Peyer's patch (tissue), 4 donors: ENCODE measurements around the gene XPNPEP1.

Experiments
- POLR2A ChIP-seq, 2 donors: fragments of 450-650 bp; IDR thresholded peaks; one replicate each; pipeline ENCODE4 v1.5.1; 2017; ENCODE audit warnings: antibody characterized with exemption in 2 of 2, mild to moderate bottlenecking in 2 of 2, moderate library complexity in 2 of 2
- TF ChIP-seq, protein P1 (sequence below), 6 experiments: fragments of 450-650 bp in 4 of 6; fragments of 200-600 bp in 2 of 6; sonication (generic) in 1 of 6; IDR thresholded peaks; one replicate each; pipeline ENCODE4 v1.5.1; 2017 to 2019; ENCODE audit warnings: antibody characterized with exemption in 6 of 6, mild to moderate bottlenecking in 3 of 6, moderate library complexity in 1 of 6

- TF ChIP-seq, protein P1, sequence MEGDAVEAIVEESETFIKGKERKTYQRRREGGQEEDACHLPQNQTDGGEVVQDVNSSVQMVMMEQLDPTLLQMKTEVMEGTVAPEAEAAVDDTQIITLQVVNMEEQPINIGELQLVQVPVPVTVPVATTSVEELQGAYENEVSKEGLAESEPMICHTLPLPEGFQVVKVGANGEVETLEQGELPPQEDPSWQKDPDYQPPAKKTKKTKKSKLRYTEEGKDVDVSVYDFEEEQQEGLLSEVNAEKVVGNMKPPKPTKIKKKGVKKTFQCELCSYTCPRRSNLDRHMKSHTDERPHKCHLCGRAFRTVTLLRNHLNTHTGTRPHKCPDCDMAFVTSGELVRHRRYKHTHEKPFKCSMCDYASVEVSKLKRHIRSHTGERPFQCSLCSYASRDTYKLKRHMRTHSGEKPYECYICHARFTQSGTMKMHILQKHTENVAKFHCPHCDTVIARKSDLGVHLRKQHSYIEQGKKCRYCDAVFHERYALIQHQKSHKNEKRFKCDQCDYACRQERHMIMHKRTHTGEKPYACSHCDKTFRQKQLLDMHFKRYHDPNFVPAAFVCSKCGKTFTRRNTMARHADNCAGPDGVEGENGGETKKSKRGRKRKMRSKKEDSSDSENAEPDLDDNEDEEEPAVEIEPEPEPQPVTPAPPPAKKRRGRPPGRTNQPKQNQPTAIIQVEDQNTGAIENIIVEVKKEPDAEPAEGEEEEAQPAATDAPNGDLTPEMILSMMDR (IDR thresholded peaks at IDR 0.05): no peak
- TF ChIP-seq POLR2A (IDR thresholded peaks at IDR 0.05): no peak
Measured at GRCh38 chr10:109871476-109871875, 51.8 kb downstream of the XPNPEP1 start.
